ENCODE data around the gene IL27RA.

- TF ChIP-seq CTCF (conservative IDR thresholded peaks at IDR 0.05; ENCODE audit: low read depth in 2 of 2) (no peak), ETS1 (IDR thresholded peaks at IDR 0.05) (no peak), POLR2AphosphoS5 (IDR thresholded peaks at IDR 0.05; ENCODE audit: low read depth) (no peak), EZH2phosphoT487 (IDR thresholded peaks at IDR 0.05; ENCODE audit: unreplicated experiment) (no peak), REST (IDR thresholded peaks at IDR 0.05; ENCODE audit: unreplicated experiment) (no peak)
Observed at GRCh38 chr19:14082675-14082960, 51.1 kb downstream of the IL27RA start.

Data from GM23338 (cell line).